NCI-H187 treated with DMSO at 0.1 percent for 48 hours (cell line): Measurements from ENCODE around the gene QSOX2.
"Not testable (repeated sequence)": the region's sequence is repeated elsewhere in the genome, so short reads cannot be mapped to it uniquely, and the experiment has no call there.

Experiments used
- DNase-seq: peaks from one replicate; lab custom pipeline; 2025; lab: John Stamatoyannopoulos, UW

Gene QSOX2

DNA sequence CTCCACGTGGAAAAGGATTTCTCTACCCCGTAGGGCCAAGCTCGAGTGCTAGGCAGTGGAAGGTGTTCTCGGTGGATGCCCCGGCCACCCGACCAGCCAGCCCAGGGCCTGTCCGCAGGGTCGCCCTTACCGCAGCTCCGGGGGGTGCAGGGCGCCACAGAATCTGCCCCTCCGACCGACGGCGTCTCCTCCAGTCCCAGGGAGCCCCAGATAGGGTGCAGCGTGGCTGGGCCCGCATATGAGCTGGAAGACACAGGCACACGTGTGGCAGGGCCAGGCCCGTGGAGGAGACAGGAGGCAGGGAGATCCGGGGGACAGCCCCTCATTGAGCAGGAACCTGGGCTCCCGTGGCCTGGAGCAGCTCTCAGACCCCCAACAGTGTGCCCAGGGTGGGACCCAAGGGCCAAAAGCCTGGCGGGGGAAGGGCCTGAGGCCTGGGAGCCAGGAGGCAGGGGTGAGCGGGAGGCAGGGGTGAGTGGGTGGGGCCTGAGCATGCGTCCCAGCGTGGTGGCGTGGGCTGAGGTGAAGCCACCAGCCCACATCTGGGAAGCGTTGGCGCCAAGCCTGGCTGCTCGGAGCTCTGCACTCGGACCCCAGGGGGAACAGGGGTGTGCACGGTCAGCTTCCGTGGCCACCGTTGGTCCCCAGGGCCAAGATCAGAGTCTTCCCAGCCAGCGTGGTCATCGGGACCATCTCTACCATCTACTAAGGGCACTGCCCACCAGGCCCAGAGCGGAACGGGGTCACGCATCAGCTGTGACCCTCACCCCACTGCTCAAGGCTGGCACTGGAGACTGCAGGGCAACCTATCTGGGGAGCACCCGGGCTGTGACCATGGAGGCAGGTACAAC is 36.0 kb upstream of the QSOX2 start:
- no peak for DNase-seq

DNA sequence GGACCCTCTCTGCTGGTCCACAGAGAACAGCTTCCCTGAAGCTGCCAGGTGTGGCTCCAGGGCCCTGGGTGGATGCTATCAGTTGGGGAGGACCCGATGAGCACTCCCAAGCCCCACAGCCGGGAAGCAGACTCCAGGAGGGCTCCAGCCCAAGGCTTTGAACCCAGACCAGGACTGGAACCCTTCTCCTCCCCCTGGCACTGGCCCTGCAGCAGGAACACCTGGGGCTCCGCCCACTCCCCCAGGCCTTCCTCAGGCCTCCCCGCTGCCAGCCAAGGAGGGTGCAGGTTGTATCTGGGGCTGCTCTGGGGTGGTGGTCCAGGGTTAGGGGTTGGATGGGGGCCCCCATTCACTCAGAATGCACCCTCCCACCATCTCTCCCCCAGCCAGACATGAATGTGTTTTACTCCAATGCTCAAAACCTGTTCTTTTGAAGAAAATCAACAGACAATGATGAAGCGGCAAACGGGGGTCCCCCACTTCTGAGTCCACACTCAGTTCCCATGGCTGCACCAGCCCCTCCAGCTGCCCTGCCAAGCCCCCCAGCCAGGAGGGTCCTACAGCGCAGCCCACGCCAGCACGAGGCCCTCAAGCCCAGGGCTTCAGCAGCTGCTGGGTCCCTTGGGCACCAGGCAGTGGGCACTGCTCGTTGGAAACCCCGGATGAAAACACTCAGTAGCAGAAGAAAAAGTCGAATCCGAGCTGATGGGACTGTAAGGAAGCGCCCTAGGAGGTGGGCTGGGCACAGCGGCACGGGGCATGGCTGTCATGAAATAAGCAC is 35.1 kb upstream of the QSOX2 start:
- no peak for DNase-seq

DNA sequence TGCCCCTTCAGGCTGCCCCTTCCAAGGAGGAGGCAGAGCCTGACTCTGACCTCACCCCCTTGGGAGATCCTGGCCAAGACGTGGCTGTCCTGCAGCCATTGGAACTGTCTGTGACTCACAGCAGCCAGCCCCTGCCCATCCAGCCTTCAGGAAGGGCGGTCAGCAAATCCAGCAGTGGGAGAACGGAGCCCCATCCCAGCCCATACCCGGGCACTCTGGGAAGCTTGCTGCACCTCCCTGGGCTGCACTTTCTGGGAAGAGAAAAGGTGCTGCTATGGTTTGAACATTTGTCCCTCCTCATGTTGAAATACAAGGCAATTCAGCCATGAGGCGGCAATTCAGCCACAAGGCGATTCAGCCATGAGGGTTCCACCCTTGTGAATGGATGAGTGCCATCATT is 33.9 kb upstream of the QSOX2 start:
- no peak for DNase-seq

DNA sequence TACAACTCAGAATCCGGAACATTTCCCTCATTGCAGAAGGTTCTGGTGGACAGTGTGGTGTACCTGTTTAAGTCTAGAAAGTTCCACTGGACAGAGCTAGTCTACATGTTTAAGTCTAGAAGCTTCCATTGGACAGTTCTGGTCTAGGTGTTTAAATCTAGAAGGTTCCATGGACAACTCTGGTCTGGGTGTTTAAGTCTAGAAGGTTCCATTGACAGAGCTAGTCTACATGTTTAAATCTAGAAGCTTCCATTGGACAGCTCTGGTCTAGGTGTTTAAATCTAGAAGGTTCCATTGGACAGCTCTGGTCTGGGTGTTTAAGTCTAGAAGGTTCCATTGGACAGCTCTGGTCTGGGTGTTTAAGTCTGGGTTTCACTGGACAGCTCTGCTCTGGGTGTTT is 33.3 kb upstream of the QSOX2 start:
- DNase-seq, result no peak

GRCh38 chr9:136278221-136278620 is 32.6 kb upstream of the QSOX2 start:
- DNase-seq, result no peak

GRCh38 chr9:136277746-136278145 is 32.1 kb upstream of the QSOX2 start:
- DNase-seq, result no peak

DNA sequence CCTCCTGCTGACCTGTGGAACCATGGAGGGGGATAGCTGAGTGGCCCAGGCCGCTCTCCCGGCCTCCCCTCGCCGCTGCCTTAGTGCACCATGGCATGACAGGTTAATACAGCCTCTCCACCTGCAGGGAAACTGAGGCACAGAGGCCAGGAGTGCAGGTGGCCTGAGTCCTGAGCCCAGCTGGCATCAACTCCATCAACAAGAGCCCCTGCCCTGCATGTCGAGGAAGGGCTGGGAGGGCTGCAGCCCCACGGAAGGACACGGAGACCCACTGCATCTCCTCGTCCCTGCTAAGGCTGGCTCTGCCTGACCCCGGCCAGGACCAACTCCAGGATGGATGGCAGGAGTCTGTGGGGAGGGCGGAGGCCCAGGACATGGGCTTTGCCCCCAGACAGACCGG is 31.1 kb upstream of the QSOX2 start:
- no peak for DNase-seq

DNA sequence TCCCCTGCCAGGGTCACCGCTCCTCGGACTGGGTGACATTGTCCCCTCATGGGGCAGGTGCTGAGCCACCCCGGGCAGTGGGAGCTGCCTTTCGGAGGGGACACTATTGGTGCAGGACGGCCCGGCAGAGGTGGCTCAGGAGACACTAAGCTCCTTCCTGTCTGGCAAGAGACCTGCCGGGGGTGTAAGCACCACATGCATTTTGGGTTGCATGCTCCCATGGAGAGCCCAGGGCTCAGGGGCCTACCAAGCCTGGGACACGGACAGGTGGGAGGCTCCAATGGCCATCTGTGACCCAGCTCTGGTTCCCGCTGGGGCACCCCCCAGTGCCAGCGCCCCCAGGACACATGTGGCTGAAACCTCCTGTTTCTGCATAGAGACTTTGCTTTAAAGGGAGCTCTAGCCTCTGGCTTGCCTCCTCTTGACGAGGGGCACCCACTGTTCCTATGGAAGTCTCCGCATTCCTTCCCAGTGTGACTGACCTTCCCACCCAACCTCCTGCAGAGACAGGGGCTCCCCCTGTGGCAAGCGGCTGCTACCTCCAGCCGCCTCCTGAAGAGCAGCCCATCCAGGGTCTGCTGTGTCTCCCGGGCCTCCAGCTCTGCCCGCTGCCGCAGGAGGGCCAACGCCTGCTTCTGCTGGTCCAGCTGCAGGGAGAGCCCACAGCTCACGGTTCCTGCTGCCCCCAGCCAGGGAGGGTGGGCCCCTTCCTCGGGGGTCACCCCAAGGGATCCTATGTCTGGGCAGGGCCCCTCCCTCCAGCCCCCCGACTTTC is 30.2 kb upstream of the QSOX2 start:
- no peak for DNase-seq

- no peak for DNase-seq
Measured at GRCh38 chr9:136274786-136275654, 29.4 kb upstream of the QSOX2 start.

GRCh38 chr9:136273921-136274785 is 28.5 kb upstream of the QSOX2 start:
- no peak for DNase-seq

GRCh38 chr9:136273244-136273865 is 27.7 kb upstream of the QSOX2 start:
- no peak for DNase-seq

DNA sequence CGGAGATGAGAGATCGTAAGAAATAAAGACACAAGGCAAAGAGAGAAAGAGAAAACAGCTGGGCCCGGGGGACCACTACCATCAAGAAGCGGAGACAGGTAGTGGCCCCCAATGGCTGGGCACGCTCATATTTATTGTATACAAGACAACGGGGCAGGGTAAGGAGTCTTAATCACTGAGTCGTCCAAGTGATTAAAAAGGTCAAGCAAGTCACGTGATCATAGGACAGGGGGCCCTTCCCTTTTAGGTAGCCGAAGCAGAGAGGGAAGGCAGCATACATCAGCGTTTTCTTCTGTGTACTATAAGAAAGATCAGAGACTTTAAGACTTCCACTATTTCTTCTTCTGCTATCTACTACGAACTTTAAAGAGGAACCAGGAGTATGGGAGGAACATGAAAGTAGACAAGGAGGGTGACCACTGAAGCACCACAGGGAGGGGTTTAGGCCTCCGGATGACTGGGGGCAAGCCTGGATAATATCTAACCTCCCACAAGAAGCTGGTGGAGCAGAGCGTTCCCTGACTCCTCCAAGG is 24.6 kb upstream of the QSOX2 start:
- no peak for DNase-seq

DNA sequence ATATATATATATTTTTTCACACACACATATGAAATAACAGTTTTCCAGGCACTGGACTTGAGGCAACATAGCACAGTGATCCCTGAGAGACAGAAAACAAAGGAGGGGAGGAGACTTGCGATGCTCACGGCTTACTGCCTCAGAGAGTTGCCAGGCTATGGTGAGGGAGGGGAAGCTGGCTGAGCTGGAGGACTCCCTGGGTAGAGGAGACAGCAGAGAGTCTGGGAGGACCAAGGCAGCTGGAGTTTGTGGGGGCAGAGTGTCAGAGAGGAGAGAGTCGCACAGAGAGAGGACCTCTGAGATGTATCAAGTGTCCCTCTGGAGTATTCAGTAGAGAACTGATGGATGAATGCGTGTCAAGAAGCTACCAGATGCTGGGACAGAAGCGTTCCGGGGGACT is 23.1 kb upstream of the QSOX2 start:
- DNase-seq, result no peak

- no peak for DNase-seq
Measured at GRCh38 chr9:136268318-136268717, 22.7 kb upstream of the QSOX2 start.

- no peak for DNase-seq
Measured at GRCh38 chr9:136267261-136268111, 21.9 kb upstream of the QSOX2 start.

GRCh38 chr9:136266641-136267040 is 21.0 kb upstream of the QSOX2 start:
- not testable (repeated sequence) for DNase-seq

DNA sequence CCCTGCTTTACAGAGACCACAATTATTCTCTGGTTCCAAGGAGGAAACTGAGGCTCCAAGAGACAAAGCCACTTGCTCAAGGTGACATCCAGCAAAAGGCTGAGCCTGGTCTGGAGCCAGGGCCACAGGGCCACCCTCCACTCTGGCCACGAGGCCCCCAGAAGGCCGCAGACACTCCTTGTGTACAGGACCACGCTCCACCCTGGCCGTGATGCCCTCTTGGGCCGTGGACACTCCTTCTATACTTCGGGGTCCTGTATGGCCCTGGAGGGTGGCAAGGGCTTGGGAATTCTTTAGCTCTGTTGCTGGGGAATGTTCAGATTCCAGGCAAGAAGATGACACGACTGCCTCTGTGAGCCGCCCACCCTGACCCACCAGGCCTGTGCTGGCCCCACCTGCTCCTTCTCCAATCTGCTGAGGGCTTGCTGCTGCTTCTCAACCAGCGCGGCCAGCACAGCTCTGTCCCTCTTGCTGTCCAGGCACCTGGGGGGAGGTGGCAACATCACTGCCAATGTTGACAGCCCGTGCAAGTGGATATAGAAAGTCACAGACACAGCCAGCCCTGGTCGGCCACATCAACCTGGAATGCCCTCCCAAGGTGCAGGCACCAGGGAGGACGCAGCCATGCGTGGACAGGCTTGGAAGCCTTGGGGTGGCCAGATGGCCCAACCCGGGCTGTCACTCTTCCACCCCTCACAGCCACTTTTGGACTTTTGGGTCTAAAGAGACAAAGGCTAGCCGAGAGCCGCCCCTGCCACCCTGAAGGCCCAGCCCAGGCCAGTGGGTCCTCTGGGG is 20.1 kb upstream of the QSOX2 start:
- DNase-seq, result no peak
